WTC11 (cell line): ENCODE data around the gene MYO18B. TPM values are rescaled to one million over a fixed set of nuclear protein-coding genes. Genes with fewer than 3 reads are reported as not detected.

Experiments
- ATAC-seq: fragments of 200-7000 bp; cut with Tn5 transposase; 2 replicates; pipeline ENCODE4 v1.10.0; 2021; ENCODE audit warnings: mild to moderate bottlenecking, moderate library complexity
- CTCF ChIA-PET: fragments of 300-600 bp; sonication (Branson Sonifier 250); formaldehyde crosslinking; loops from one replicate; lab custom pipeline; 2021; ENCODE audit warnings: antibody characterized with exemption; lab: Charles Lee
- POLR2A ChIA-PET: fragments of 350-600 bp; sonication (Branson Sonifier 250); formaldehyde crosslinking; loops from one replicate; lab custom pipeline; 2021; ENCODE audit warnings: antibody characterized with exemption; lab: Charles Lee
- DNase-seq: peaks from one replicate; pipeline ENCODE4 v3.0.0; 2021; ENCODE audit warnings: low spot score
- H3K27ac Mint-ChIP-seq: 2 replicates; pipeline ENCODE4 v1.8.0; 2021; ENCODE audit warnings: mixed read lengths
- H3K27me3 Mint-ChIP-seq: 2 replicates; pipeline ENCODE4 v1.8.0; 2021; ENCODE audit warnings: low read depth, mild to moderate bottlenecking, moderate library complexity, mixed read lengths
- H3K36me3 Mint-ChIP-seq: 2 replicates; pipeline ENCODE4 v1.8.0; 2021; ENCODE audit warnings: mixed read lengths
- H3K4me1 Mint-ChIP-seq: 2 replicates; pipeline ENCODE4 v1.8.0; 2022; ENCODE audit warnings: mixed read lengths
- H3K4me3 Mint-ChIP-seq: 2 replicates; pipeline ENCODE4 v1.8.0; 2021; ENCODE audit warnings: mild to moderate bottlenecking, moderate library complexity, mixed read lengths
- H3K9me3 Mint-ChIP-seq: 2 replicates; pipeline ENCODE4 v1.8.0; 2021; ENCODE audit warnings: mixed read lengths
- ELF4 ChIP-seq: sonication (generic); formaldehyde crosslinking; IDR thresholded peaks from 2 replicates; pipeline ENCODE4 v1.8.1; 2022; ENCODE audit warnings: low read depth, mild to moderate bottlenecking, moderate library complexity, missing genetic modification reagents
- EMX1 ChIP-seq: fragments of 250-450 bp; sonication (Bioruptor Pico); IDR thresholded peaks from 2 replicates; pipeline ENCODE4 v1.8.0; 2021; ENCODE audit warnings: mild to moderate bottlenecking
- GABPB1 ChIP-seq: sonication (generic); formaldehyde crosslinking; IDR thresholded peaks from 2 replicates; pipeline ENCODE4 v1.8.1; 2023; ENCODE audit warnings: mild to moderate bottlenecking, missing genetic modification reagents
- GRHL2 ChIP-seq: fragments of 250-450 bp; sonication (Bioruptor Pico); IDR thresholded peaks from 2 replicates; pipeline ENCODE4 v1.8.0; 2022; ENCODE audit warnings: mild to moderate bottlenecking, moderate library complexity; ENCODE audit not compliant: insufficient replicate concordance, severe bottlenecking
- HMGA2 ChIP-seq: fragments of 250-450 bp; sonication (Bioruptor Pico); IDR thresholded peaks from 2 replicates; pipeline ENCODE4 v1.4.0; 2021; ENCODE audit warnings: mild to moderate bottlenecking, moderate library complexity
- KAT7 ChIP-seq: sonication (generic); formaldehyde crosslinking; IDR thresholded peaks from 2 replicates; pipeline ENCODE4 v1.8.1; 2023; ENCODE audit warnings: missing genetic modification reagents, mild to moderate bottlenecking, borderline replicate concordance
- NFYB ChIP-seq: sonication (generic); formaldehyde crosslinking; conservative IDR thresholded peaks from 2 replicates; pipeline ENCODE4 v1.8.0; 2022; ENCODE audit warnings: low read depth, missing genetic modification reagents
- OVOL2 ChIP-seq: fragments of 250-450 bp; sonication (Bioruptor Pico); IDR thresholded peaks from 2 replicates; pipeline ENCODE4 v1.9.0; 2021; ENCODE audit warnings: mild to moderate bottlenecking, borderline replicate concordance
- SMAD3 ChIP-seq: sonication (generic); formaldehyde crosslinking; IDR thresholded peaks from 2 replicates; pipeline ENCODE4 v1.8.0; 2022; ENCODE audit warnings: missing genetic modification reagents, mild to moderate bottlenecking, borderline replicate concordance
- SMAD4 ChIP-seq: sonication (generic); formaldehyde crosslinking; IDR thresholded peaks from 2 replicates; pipeline ENCODE4 v1.8.0; 2022; ENCODE audit warnings: mild to moderate bottlenecking, missing genetic modification reagents
- TP53 ChIP-seq: sonication (generic); formaldehyde crosslinking; IDR thresholded peaks from 2 replicates; pipeline ENCODE4 v1.8.1; 2023; ENCODE audit warnings: mild to moderate bottlenecking, missing genetic modification reagents
- ZNF263 ChIP-seq: sonication (generic); formaldehyde crosslinking; IDR thresholded peaks from 2 replicates; pipeline ENCODE4 v1.8.1; 2022; ENCODE audit warnings: low read depth, mild to moderate bottlenecking, moderate library complexity, missing genetic modification reagents
- total RNA-seq: library from RNA; stranded (reverse); gene quantifications from 3 replicates; pipeline ENCODE4 v1.2.3, GENCODE V29; 2021
- TF ChIP-seq, protein P1 (sequence below): sonication (generic); formaldehyde crosslinking; IDR thresholded peaks from 2 replicates; pipeline ENCODE4 v1.8.1; 2022; ENCODE audit warnings: missing genetic modification reagents, borderline replicate concordance
- TF ChIP-seq, protein P2 (sequence below): sonication (generic); formaldehyde crosslinking; IDR thresholded peaks from 2 replicates; pipeline ENCODE4 v1.8.1; 2022; ENCODE audit warnings: mild to moderate bottlenecking, missing genetic modification reagents, moderate library complexity, borderline replicate concordance
- TF ChIP-seq, protein P3 (sequence below): sonication (generic); formaldehyde crosslinking; IDR thresholded peaks from 2 replicates; pipeline ENCODE4 v1.8.0; 2022; ENCODE audit warnings: mild to moderate bottlenecking, missing genetic modification reagents
- TF ChIP-seq, protein P4 (sequence below): sonication (generic); formaldehyde crosslinking; IDR thresholded peaks from 2 replicates; pipeline ENCODE4 v1.8.0; 2022; ENCODE audit warnings: mild to moderate bottlenecking, missing genetic modification reagents
- TF ChIP-seq, protein P5 (sequence below): sonication (generic); formaldehyde crosslinking; IDR thresholded peaks from 2 replicates; pipeline ENCODE4 v1.8.0; 2022; ENCODE audit warnings: mild to moderate bottlenecking, missing genetic modification reagents
- TF ChIP-seq, protein P6 (sequence below): fragments of 250-450 bp; sonication (Bioruptor Pico); IDR thresholded peaks from 2 replicates; pipeline ENCODE4 v1.9.0; 2021; ENCODE audit warnings: moderate library complexity, mild to moderate bottlenecking, inconsistent platforms, borderline replicate concordance
- TF ChIP-seq, protein P7 (sequence below): sonication (generic); formaldehyde crosslinking; IDR thresholded peaks from 2 replicates; pipeline ENCODE4 v1.8.1; 2023; ENCODE audit warnings: mild to moderate bottlenecking, missing genetic modification reagents, borderline replicate concordance
- TF ChIP-seq, protein P8 (sequence below): sonication (generic); formaldehyde crosslinking; IDR thresholded peaks from 2 replicates; pipeline ENCODE4 v1.8.1; 2023; ENCODE audit warnings: mild to moderate bottlenecking, missing genetic modification reagents, moderate library complexity

Gene MYO18B
- total RNA-seq, 1 experiment from 2014 or later, result 0.96 TPM

DNA sequence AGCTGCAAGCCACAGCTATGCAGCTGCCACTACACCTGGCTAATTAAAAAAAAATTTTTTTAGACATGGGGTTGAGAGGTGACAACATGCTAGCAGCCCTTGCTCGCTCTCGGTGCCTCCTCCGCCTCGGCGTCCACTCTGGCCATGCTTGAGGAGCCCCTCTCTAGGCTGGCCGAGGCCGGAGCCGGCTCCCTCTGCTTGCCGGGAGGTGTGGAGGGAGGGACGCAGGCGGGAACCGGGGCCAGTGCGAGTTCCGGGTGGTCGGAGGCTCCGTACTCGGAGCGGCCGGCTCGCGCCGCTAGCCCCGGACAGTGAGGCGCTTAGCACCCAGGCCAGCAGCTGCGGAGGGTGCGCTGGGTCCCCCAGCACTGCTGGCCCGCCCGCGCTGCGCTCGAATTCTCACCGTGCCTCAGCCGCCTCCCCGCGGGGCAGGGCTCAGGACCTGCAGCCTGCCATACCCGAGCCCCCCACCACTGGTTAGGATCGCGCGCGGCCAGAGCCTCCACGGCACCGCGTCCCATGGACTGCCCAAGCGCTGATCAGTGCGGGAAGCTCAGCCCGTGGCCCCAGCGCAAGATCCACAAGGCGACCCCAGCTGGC, 10.7 kb downstream of the MYO18B start:
- Mint-ChIP-seq H3K4me3 (no peak overlapping the region), H3K27ac (no peak overlapping the region), H3K27me3 (no peaks in the 10 kb centered on the region), H3K9me3 (peaks cover 3% of the 10 kb centered on the region; the same call in 1 of the 2 replicates), H3K36me3 (no peaks in the 10 kb centered on the region), H3K4me1 (no peaks in the 10 kb centered on the region)
- DNase-seq, result no peak
- ATAC-seq, result no peak
- ChIA-PET CTCF (interaction anchor here (0.5 to 1.3 kb wide), 2 partner anchors 20 to 172 kb away, joined by 3 to 4 read pairs; no protein-coding TSS in a partner anchor), POLR2A (no interaction called here)
- TF ChIP-seq EMX1 (no peak), GRHL2 (CRISPR knock-in tag) (no peak), ZNF263 (no peak), HMGA2 (no peak), GABPB1 (CRISPR knock-in tag) (no peak), ELF4 (no peak), SMAD3 (CRISPR knock-in tag) (no peak)
- TF ChIP-seq, protein P1, sequence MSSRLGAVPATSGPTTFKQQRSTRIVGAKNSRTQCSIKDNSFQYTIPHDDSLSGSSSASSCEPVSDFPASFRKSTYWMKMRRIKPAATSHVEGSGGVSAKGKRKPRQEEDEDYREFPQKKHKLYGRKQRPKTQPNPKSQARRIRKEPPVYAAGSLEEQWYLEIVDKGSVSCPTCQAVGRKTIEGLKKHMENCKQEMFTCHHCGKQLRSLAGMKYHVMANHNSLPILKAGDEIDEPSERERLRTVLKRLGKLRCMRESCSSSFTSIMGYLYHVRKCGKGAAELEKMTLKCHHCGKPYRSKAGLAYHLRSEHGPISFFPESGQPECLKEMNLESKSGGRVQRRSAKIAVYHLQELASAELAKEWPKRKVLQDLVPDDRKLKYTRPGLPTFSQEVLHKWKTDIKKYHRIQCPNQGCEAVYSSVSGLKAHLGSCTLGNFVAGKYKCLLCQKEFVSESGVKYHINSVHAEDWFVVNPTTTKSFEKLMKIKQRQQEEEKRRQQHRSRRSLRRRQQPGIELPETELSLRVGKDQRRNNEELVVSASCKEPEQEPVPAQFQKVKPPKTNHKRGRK (CRISPR knock-in tag), result no peak
- TF ChIP-seq, protein P2, sequence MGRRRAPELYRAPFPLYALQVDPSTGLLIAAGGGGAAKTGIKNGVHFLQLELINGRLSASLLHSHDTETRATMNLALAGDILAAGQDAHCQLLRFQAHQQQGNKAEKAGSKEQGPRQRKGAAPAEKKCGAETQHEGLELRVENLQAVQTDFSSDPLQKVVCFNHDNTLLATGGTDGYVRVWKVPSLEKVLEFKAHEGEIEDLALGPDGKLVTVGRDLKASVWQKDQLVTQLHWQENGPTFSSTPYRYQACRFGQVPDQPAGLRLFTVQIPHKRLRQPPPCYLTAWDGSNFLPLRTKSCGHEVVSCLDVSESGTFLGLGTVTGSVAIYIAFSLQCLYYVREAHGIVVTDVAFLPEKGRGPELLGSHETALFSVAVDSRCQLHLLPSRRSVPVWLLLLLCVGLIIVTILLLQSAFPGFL (CRISPR knock-in tag), result no peak
- TF ChIP-seq, protein P3, sequence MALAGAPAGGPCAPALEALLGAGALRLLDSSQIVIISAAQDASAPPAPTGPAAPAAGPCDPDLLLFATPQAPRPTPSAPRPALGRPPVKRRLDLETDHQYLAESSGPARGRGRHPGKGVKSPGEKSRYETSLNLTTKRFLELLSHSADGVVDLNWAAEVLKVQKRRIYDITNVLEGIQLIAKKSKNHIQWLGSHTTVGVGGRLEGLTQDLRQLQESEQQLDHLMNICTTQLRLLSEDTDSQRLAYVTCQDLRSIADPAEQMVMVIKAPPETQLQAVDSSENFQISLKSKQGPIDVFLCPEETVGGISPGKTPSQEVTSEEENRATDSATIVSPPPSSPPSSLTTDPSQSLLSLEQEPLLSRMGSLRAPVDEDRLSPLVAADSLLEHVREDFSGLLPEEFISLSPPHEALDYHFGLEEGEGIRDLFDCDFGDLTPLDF (CRISPR knock-in tag), result no peak
- TF ChIP-seq, protein P4, sequence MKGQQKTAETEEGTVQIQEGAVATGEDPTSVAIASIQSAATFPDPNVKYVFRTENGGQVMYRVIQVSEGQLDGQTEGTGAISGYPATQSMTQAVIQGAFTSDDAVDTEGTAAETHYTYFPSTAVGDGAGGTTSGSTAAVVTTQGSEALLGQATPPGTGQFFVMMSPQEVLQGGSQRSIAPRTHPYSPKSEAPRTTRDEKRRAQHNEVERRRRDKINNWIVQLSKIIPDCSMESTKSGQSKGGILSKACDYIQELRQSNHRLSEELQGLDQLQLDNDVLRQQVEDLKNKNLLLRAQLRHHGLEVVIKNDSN (CRISPR knock-in tag), result no peak
- TF ChIP-seq, protein P5, sequence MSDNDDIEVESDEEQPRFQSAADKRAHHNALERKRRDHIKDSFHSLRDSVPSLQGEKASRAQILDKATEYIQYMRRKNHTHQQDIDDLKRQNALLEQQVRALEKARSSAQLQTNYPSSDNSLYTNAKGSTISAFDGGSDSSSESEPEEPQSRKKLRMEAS, result no peak
- TF ChIP-seq, all 79 proteins: peak for 0

DNA sequence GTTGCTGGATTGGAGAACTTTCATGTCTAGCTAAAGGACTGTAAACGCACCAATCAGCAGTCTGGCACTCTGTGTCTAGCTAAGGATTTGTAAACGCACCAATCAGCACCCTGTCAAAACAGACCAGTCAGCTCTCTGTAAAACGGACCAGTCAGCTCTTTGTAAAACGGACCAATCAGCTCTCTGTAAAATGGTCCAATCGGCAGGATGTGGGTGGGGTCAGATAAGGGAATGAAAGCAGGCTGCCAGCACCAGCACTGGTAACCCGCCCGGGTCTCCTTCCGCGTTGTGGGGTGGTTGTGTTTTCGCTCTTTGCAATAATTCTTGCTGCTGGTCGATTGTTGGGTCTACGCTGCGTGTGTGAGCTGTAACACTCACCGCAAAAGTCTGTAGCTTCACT, 11.3 kb downstream of the MYO18B start:
- H3K4me3 Mint-ChIP-seq, result no peak overlapping the region
- H3K27me3 Mint-ChIP-seq, result no peaks in the 10 kb centered on the region
- ChIA-PET CTCF (interaction anchor here (0.5 to 1.3 kb wide), 2 partner anchors 20 to 172 kb away, joined by 3 to 4 read pairs; no protein-coding TSS in a partner anchor), POLR2A (no interaction called here)
- peaks cover 3% of the 10 kb centered on the region; the same call in 1 of the 2 replicates for H3K9me3 Mint-ChIP-seq
- ATAC-seq (no peak), DNase-seq (no peak)
- no peak overlapping the region for H3K27ac Mint-ChIP-seq
- TF ChIP-seq NFYB (CRISPR knock-in tag) (peak; percentile 58), TP53 (CRISPR knock-in tag) (no peak)
- H3K36me3 Mint-ChIP-seq, result no peaks in the 10 kb centered on the region
- no peaks in the 10 kb centered on the region for H3K4me1 Mint-ChIP-seq

DNA sequence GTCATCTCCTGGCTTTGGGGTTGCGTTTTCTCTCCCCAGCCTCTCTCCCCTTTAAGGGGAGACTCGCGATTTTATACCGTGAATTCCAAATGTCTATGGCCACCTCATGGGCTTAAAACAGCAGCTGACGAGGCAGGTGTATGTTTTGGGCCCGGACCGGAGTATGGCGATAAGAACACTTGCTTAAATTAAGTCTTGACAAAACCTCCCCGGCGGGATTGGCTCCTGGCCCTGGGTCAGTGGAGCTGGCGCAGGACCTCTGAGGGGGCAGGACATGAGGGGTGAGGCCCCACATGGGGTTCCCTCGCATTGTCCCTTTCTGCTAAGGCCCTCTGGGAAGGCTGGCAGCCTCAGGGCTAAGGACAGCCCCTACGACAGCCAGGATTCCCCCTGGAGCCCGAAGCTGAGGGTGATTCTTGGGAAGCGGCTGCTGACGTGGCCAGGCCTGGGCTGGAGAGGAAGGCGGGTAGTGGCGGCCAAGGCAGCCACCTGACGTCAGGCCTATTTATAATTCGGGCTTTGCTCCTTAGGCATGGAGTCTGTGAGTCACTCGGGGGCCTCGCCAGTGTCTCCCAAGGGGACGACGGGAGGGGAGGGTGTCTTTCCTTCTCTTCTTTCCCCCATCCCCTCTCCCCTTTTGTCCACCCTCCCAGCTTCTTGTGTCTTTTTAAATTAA, 12.7 kb downstream of the MYO18B start:
- no peaks in the 10 kb centered on the region for H3K27me3 Mint-ChIP-seq
- TF ChIP-seq KAT7 (CRISPR knock-in tag) (no peak), OVOL2 (CRISPR knock-in tag) (no peak), SMAD4 (CRISPR knock-in tag) (no peak)
- TF ChIP-seq, protein P6, sequence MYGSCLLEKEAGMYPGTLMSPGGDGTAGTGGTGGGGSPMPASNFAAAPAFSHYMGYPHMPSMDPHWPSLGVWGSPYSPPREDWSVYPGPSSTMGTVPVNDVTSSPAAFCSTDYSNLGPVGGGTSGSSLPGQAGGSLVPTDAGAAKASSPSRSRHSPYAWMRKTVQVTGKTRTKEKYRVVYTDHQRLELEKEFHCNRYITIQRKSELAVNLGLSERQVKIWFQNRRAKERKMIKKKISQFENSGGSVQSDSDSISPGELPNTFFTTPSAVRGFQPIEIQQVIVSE, result no peak
- TF ChIP-seq, protein P7, sequence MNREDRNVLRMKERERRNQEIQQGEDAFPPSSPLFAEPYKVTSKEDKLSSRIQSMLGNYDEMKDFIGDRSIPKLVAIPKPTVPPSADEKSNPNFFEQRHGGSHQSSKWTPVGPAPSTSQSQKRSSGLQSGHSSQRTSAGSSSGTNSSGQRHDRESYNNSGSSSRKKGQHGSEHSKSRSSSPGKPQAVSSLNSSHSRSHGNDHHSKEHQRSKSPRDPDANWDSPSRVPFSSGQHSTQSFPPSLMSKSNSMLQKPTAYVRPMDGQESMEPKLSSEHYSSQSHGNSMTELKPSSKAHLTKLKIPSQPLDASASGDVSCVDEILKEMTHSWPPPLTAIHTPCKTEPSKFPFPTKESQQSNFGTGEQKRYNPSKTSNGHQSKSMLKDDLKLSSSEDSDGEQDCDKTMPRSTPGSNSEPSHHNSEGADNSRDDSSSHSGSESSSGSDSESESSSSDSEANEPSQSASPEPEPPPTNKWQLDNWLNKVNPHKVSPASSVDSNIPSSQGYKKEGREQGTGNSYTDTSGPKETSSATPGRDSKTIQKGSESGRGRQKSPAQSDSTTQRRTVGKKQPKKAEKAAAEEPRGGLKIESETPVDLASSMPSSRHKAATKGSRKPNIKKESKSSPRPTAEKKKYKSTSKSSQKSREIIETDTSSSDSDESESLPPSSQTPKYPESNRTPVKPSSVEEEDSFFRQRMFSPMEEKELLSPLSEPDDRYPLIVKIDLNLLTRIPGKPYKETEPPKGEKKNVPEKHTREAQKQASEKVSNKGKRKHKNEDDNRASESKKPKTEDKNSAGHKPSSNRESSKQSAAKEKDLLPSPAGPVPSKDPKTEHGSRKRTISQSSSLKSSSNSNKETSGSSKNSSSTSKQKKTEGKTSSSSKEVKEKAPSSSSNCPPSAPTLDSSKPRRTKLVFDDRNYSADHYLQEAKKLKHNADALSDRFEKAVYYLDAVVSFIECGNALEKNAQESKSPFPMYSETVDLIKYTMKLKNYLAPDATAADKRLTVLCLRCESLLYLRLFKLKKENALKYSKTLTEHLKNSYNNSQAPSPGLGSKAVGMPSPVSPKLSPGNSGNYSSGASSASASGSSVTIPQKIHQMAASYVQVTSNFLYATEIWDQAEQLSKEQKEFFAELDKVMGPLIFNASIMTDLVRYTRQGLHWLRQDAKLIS (CRISPR knock-in tag), result no peak
- TF ChIP-seq, protein P8, sequence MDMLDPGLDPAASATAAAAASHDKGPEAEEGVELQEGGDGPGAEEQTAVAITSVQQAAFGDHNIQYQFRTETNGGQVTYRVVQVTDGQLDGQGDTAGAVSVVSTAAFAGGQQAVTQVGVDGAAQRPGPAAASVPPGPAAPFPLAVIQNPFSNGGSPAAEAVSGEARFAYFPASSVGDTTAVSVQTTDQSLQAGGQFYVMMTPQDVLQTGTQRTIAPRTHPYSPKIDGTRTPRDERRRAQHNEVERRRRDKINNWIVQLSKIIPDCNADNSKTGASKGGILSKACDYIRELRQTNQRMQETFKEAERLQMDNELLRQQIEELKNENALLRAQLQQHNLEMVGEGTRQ, result no peak

More for the DNA sequence above, 12.7 kb downstream of the MYO18B start:
- no peak overlapping the region for H3K27ac Mint-ChIP-seq
- no peak overlapping the region for H3K4me3 Mint-ChIP-seq
- ATAC-seq (no peak), DNase-seq (no peak)
- CTCF ChIA-PET, result no interaction called here
- peaks cover 3% of the 10 kb centered on the region; the same call in 1 of the 2 replicates for H3K9me3 Mint-ChIP-seq
- POLR2A ChIA-PET, result no interaction called here
- no peaks in the 10 kb centered on the region for H3K4me1 Mint-ChIP-seq
- no peaks in the 10 kb centered on the region for H3K36me3 Mint-ChIP-seq
